ENCODE data around the gene TAF4.

GRCh38 chr20:62020935-62021701 is 44.6 kb downstream of the TAF4 start:
- TF ChIP-seq POLR2A (IDR thresholded peaks at IDR 0.05) (no peak), EP300 (IDR thresholded peaks at IDR 0.05) (no peak)

All from sigmoid colon (tissue), 4 donors.